Heart right ventricle (tissue), 16 donors: Measurements from ENCODE around the gene FAM149B1. TPM values are rescaled to one million over a fixed set of nuclear protein-coding genes. Genes with fewer than 3 reads are reported as not detected.
"Not testable (repeated sequence)": the region's sequence is repeated elsewhere in the genome, so short reads cannot be mapped to it uniquely, and the experiment has no call there.

ENCODE experiments used
- ATAC-seq, 8 donors: fragments of 200-7000 bp; cut with Tn5 transposase; one replicate each; pipeline ENCODE4 v1.9.1; 2020; ENCODE audit warnings: mild to moderate bottlenecking in 8 of 8, moderate library complexity in 8 of 8, moderate number of reproducible peaks in 1 of 8
- DNase-seq, 2 donors: peaks; one replicate each; pipeline ENCODE4 v3.0.0-alpha.2; 2020
- H3K27ac ChIP-seq, 10 donors: fragments of 200-600 bp; sonication (generic) in 2 of 10; one replicate each; pipeline versions ENCODE4 v1.5.0 to v1.8.0; 2020 to 2022; ENCODE audit warnings: mild to moderate bottlenecking in 3 of 10
- H3K27me3 ChIP-seq, 7 donors: fragments of 200-600 bp; one replicate each; pipeline ENCODE4 v1.8.0; 2021 to 2022; ENCODE audit warnings: mild to moderate bottlenecking in 2 of 7
- H3K36me3 ChIP-seq, 9 donors: fragments of 200-600 bp; sonication (generic) in 1 of 9; one replicate each; pipeline versions ENCODE4 v1.5.0 to v1.8.0; 2020 to 2022; ENCODE audit warnings: mild to moderate bottlenecking in 2 of 9
- H3K4me1 ChIP-seq, 9 donors: fragments of 200-600 bp; sonication (generic) in 1 of 9; one replicate each; pipeline versions ENCODE4 v1.5.0 to v1.8.0; 2020 to 2022; ENCODE audit warnings: mild to moderate bottlenecking in 4 of 9
- H3K4me3 ChIP-seq, 10 donors: fragments of 200-600 bp; sonication (generic) in 2 of 10; one replicate each; pipeline versions ENCODE4 v1.5.0 to v1.8.0; 2020 to 2022; ENCODE audit warnings: mild to moderate bottlenecking in 7 of 10, moderate library complexity in 2 of 10
- H3K9me3 ChIP-seq, 11 donors: fragments of 200-600 bp in 10 of 11; sonication (generic) in 2 of 11; one replicate each; pipeline versions ENCODE4 v1.5.0 to v1.8.0; 2013 to 2022; ENCODE audit warnings: mild to moderate bottlenecking in 2 of 11, control low read depth in 1 of 11, moderate library complexity in 1 of 11
- CTCF ChIP-seq, 9 donors: fragments of 200-600 bp; sonication (generic) in 2 of 9; IDR thresholded peaks; one replicate each; pipeline versions ENCODE4 v1.5.0 to v1.8.0; 2021 to 2022; ENCODE audit warnings: antibody characterized with exemption in 9 of 9, mild to moderate bottlenecking in 5 of 9, moderate library complexity in 1 of 9
- WGBS, 2 donors: extraction: QIAGEN DNeasy Blood & Tissue Kit; methylation state at CpG; one replicate each; pipeline ENCODE4 v1.1.7; 2013; ENCODE audit warnings: inconsistent platforms in 1 of 2; 5-methylcytosine and 5-hydroxymethylcytosine counted together
- intact Hi-C, 10 donors: fragments of 100-400 bp; cut with DNase I; formaldehyde crosslinking; loops; one replicate each; pipeline versions ENCODE4 v1.11.1 to v1.14.2; 2022
- polyA plus RNA-seq, 2 donors: library from polyadenylated mRNA; stranded (reverse); fragments of 200-250 nt; gene quantifications; one replicate each; pipeline ENCODE4 v1.2.3, GENCODE V29; 2013
- total RNA-seq, 10 donors: library from RNA; stranded (reverse); fragmentation: NEBNext Ultra II Directional in 3 of 10; extraction: Animal tissue kit (Norgen Biotek cat#: 25700) in 3 of 10; gene quantifications; one replicate each; pipeline versions ENCODE4 v1.2.1 to v1.2.4, GENCODE V29; 2021 to 2023
- donor health status: Arrhythmogenic right ventricular cardiomyopathy.
- donor health status: ischemic (EF 13 %, LVEDD 7.1; RV severe dilation, severe dysfunction).
- donor health status: healthy with polysubstance abuse.
- donor health status: DM: no; HTN: yes; CAD: no.
- donor health status: DM: no; HTN: no; CAD: no.
- donor health status: ischemic (EF 25% LVEDD 6.9; RV normal size, moderate dysfunction).
- donor health status: ischemic (EF 25% LVEDD 5.7; RV mildly dilated, moderate dysfunction).
- donor health status: healthy.
- donor health status: DM: yes; HTN: yes; CAD: no.
- donor health status: Ischemic cardiomyopathy.
- donor health status: ischemic (EF 35%, LVEDD 5.7; RV mildly dilated, moderate dysfunction).
- donor health status: nonischemic (EF 11% LVEDD 7.7; RV severe dilation, severe dysfunction).
- donor health status: DM: yes; HTN: yes; CAD: no.
- donor health status: PGD.
- donor health status: ischemic (EF 29% LVEDD 5.4; RV normal size, mild dysfunction).
- donor health status: nonischemic (EF 23%, LVEDD 6.1; RV moderate dilation, normal function).

Gene FAM149B1
- total and polyA plus RNA-seq, 12 donors: 8.0 to 27.0 (median 16.7) TPM

DNA sequence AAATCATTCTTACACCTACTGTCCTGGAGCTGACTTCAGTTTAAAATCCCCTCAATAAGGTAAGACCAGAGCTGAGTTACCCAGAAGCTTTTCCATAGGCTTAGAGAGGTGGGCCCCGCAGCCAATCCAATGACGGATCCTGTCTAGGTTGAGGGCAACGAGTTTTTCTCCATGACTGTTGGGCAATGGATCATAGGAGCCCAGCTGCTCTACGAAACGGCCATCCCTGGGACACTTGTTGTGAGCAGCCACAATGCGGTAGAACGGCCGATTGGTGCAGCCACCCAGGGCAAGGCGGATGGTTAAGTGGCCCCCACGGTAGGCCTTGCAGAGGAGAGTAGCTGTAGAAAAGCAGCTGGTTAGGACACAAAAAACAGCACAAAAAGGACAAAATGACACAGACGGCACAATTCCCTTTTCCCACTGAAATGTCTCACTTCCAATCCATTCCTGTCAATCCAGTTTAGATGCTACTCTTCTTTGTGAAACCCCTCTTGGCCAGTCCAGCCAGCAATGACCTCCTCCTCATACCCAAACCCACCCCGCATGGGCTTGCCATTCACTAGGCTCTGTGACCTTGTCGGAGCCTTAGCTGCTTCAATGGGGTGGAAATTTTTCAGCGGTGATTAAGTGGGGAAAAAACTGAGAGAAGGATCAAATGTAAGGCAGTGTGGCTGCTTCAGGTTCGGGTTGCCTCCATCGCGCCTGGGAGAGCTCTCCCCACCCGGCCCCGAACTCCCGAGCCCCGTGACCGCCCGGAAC is 83.9 kb downstream of the FAM149B1 start:
- ATAC-seq (peak in 6 of 8 donors; percentile 14 to 82 (median 80)), DNase-seq (no peak)
- H3K4me3 ChIP-seq: peak overlapping the region; percentile 69 to 96 (median 84)
- H3K9me3 ChIP-seq: no peaks in the 10 kb centered on the region
- H3K36me3 ChIP-seq: peaks cover 0 to 34% (median 17%) of the 10 kb centered on the region in 9 donors
- no peak for TF ChIP-seq CTCF (IDR thresholded peaks at IDR 0.05)
- peaks cover 7 to 40% (median 32%) of the 10 kb centered on the region in 9 donors for H3K4me1 ChIP-seq
- H3K27ac ChIP-seq: peak overlapping the region; percentile 49 to 96 (median 90)
- no peaks in the 10 kb centered on the region for H3K27me3 ChIP-seq
- intact Hi-C loops: loop anchor here in 2 of 10 donors (5.0 to 10.0 kb wide), 3 partner anchors 105 to 245 kb away; partner anchors contain the start of genes PPP3CB (in 2 of the 2) and CFAP70 (in 1 of the 2)
- WGBS, 2 donors: 13 to 15% methylated on average over 23 of the region's 23 CpGs

DNA sequence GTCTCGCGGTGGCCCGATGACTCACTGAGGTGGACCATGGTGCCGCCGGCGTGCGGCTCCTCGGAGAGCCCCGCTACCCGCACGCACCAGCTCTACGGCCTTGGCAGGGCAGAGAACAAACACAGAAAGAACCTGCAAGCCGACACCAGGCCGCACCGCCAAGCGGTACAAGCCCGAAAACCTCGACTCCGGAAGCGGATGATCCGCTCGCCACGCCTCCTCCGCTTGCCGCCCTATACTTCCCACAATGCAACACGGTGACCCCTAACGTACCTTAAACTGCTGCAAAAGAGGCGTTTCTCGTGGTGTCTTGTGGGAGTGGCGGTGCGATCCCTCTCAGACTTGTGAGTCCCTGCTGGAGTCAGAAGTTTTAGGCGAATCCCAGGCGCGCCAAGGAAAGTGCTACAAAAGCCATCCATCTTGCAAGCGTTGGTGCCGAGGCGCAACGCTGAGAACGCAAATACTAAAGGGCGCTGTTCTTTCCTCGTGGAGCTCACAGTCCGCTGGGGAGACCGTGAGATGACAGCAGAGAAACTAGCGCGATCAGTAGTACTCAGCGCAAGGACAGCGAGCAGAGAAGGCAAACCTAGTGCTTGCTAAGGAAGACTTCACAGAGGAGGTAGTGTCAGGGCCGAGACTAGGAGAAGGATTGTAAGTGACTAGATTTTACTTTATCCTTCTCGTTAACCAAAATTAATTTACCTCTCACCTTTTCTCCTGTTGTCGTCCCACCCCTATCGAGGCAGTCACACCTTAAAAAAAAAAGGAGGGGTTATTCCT is 84.7 kb downstream of the FAM149B1 start, which contains the start of gene MRPS16:
TSS of gene MRPS16 (minus strand) at position 200 of the 780 bp plus-strand sequence. CDS start at position 38, 162 bp downstream.
- Histone ChIP-seq H3K9me3 (no peaks in the 10 kb centered on the region), H3K27me3 (no peaks in the 10 kb centered on the region), H3K27ac (peak within 1 kb of the TSS; percentile 49 to 96 (median 90)), H3K4me3 (peak within 1 kb of the TSS; percentile 69 to 96 (median 84)), H3K4me1 (peaks cover 7 to 36% (median 30%) of the 10 kb centered on the region in 9 donors), H3K36me3 (peaks cover 0 to 34% (median 17%) of the 10 kb centered on the region in 9 donors)
- no peak for TF ChIP-seq CTCF (IDR thresholded peaks at IDR 0.05)
- intact Hi-C loops: loop anchor here in 2 of 10 donors (5.0 to 10.0 kb wide), 3 partner anchors 105 to 245 kb away; partner anchors contain the start of genes PPP3CB (in 2 of the 2) and CFAP70 (in 1 of the 2)
- WGBS, 2 donors: 0% methylated on average over 51 of the region's 51 CpGs
- ATAC-seq (peak; percentile 95 to 99 (median 98)), DNase-seq (peak; percentile 87 to 97)

DNA sequence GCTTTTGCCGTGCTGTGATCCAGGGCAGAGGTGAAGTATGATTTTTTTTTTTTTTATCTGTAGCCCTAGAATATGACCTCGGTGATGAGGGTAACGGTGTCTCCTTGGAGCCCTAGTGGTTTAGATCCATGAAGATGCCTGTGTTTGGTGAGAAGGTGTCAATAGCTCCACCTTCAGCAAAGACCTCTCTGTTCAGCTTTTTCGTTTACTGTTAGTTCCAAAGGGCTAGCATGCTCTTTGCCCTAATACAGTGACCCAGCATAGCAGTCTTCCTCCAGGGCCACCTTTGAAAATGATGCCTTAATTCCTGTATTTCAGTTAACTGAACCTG is 85.3 kb downstream of the FAM149B1 start:
- H3K36me3 ChIP-seq: peaks cover 0 to 33% (median 17%) of the 10 kb centered on the region in 9 donors
- no peak for TF ChIP-seq CTCF (IDR thresholded peaks at IDR 0.05)
- peak overlapping the region; percentile 69 to 96 (median 84) for H3K4me3 ChIP-seq
- H3K27ac ChIP-seq: peak overlapping the region; percentile 49 to 96 (median 90)
- intact Hi-C loops: loop anchor here in 2 of 10 donors (5.0 to 10.0 kb wide), 3 partner anchors 104 to 244 kb away; partner anchors contain the start of genes PPP3CB (in 2 of the 2) and CFAP70 (in 1 of the 2)
- H3K27me3 ChIP-seq: no peaks in the 10 kb centered on the region
- peaks cover 7 to 33% (median 24%) of the 10 kb centered on the region in 9 donors for H3K4me1 ChIP-seq
- ATAC-seq (peak in 1 of 8 donors; percentile 4), DNase-seq (no peak)
- WGBS, 2 donors: 1% methylated on average over 4 of the region's 4 CpGs
- no peaks in the 10 kb centered on the region for H3K9me3 ChIP-seq

- not testable (repeated sequence) for H3K4me3 ChIP-seq, ATAC-seq, H3K4me1 ChIP-seq, DNase-seq, H3K27ac ChIP-seq, H3K27me3 ChIP-seq, H3K36me3 ChIP-seq
- H3K9me3 ChIP-seq: peaks cover 0 to 16% (median 0%) of the 10 kb centered on the region in 11 donors
- intact Hi-C loops: loop anchor here in 1 of 10 donors (10.0 kb wide), 1 partner anchor 236 kb away; the partner anchor contains the start of gene PPP3CB
- 94 to 97% methylated on average over 10 of the region's 10 CpGs for WGBS, 2 donors
Measured at GRCh38 chr10:73258612-73259011, 90.7 kb downstream of the FAM149B1 start.
